Fibroblast of peridontal ligament (primary cell): ENCODE measurements around the gene CTF1.
A peak's percentile ranks its signal among the peaks of the same experiment; 100 is the strongest.
"Not testable (repeated sequence)": the region's sequence is repeated elsewhere in the genome, so short reads cannot be mapped to it uniquely, and the experiment has no call there.

Experiments used
- DNase-seq: peaks from one replicate; pipeline ENCODE4 v3.0.0-alpha.2; 2010; ENCODE audit errors: extremely low read depth

The CTF1 gene

GRCh38 chr16:30896261-30896888 lies at the start of gene CTF1:
TSS of gene CTF1 (plus strand) at chr16:30896614. CDS start at chr16:30896644, 30 bp downstream.
- peak; percentile 88 for DNase-seq

- DNase-seq, result no peak
Observed at GRCh38 chr16:30846649-30847402, 49.6 kb upstream of the CTF1 start.

- no peak for DNase-seq
Observed at GRCh38 chr16:30850246-30850645, 46.2 kb upstream of the CTF1 start.

GRCh38 chr16:30853758-30854157 lies 42.7 kb upstream of the CTF1 start:
- DNase-seq, result no peak

- DNase-seq, result no peak
Observed at GRCh38 chr16:30858111-30858495, 38.3 kb upstream of the CTF1 start.

- DNase-seq, result no peak
Observed at GRCh38 chr16:30858829-30859423, 37.5 kb upstream of the CTF1 start.

- DNase-seq, result not testable (repeated sequence)
Observed at GRCh38 chr16:30860729-30861128, 35.7 kb upstream of the CTF1 start.

GRCh38 chr16:30863178-30863577 lies 33.2 kb upstream of the CTF1 start:
- not testable (repeated sequence) for DNase-seq

- DNase-seq, result no peak
Observed at GRCh38 chr16:30866031-30866430, 30.4 kb upstream of the CTF1 start.

GRCh38 chr16:30867747-30868146 lies 28.7 kb upstream of the CTF1 start:
- peak; percentile 8 for DNase-seq

- DNase-seq, result no peak
Observed at GRCh38 chr16:30870904-30871303, 25.5 kb upstream of the CTF1 start.

GRCh38 chr16:30874244-30874820 lies 22.1 kb upstream of the CTF1 start:
- DNase-seq, result no peak

GRCh38 chr16:30874821-30875717 lies 21.3 kb upstream of the CTF1 start:
- peak; percentile 84 for DNase-seq

- peak; percentile 7 for DNase-seq
Observed at GRCh38 chr16:30875871-30876801, 20.3 kb upstream of the CTF1 start.

GRCh38 chr16:30876867-30877266 lies 19.5 kb upstream of the CTF1 start:
- no peak for DNase-seq

- no peak for DNase-seq
Observed at GRCh38 chr16:30882429-30883310, 13.7 kb upstream of the CTF1 start.

- DNase-seq, result no peak
Observed at GRCh38 chr16:30884760-30885159, 11.7 kb upstream of the CTF1 start.

- DNase-seq, result no peak
Observed at GRCh38 chr16:30885196-30885595, 11.2 kb upstream of the CTF1 start.

- DNase-seq, result no peak
Observed at GRCh38 chr16:30886145-30886544, 10.3 kb upstream of the CTF1 start.

GRCh38 chr16:30887927-30888326 lies 8.5 kb upstream of the CTF1 start:
- no peak for DNase-seq
